Measurements from ENCODE around the gene SESTD1.

Gene SESTD1

GRCh38 chr2:179071810-179072355 is 192.7 kb downstream of the SESTD1 start:
- H3K9ac ChIP-seq (ENCODE audit: low read depth, low read length, poor library complexity, severe bottlenecking): no peak overlapping the region

GRCh38 chr2:179070895-179071294 is 193.7 kb downstream of the SESTD1 start:
- Histone ChIP-seq H3K9me2 (replicated peaks; ENCODE audit: low read depth, low read length) (no peaks in the 10 kb centered on the region), H3F3A (ENCODE audit: low read depth) (no peaks in the 10 kb centered on the region), H3K79me2 (ENCODE audit: insufficient read depth, low read length) (no peaks in the 10 kb centered on the region), H3K4me3 (ENCODE audit: low read length, poor library complexity, severe bottlenecking) (no peak overlapping the region), H3K4me1 (ENCODE audit: insufficient read depth, low read length, poor library complexity, severe bottlenecking) (no peaks in the 10 kb centered on the region), H3K27me3 (ENCODE audit: insufficient read depth, low read length, poor library complexity, severe bottlenecking) (no peaks in the 10 kb centered on the region), H3K9me3 (ENCODE audit: insufficient read depth, low read depth, low read length) (peaks cover 4% of the 10 kb centered on the region; the same call in 1 of the 2 replicates), H3K9ac (ENCODE audit: low read depth, low read length, poor library complexity, severe bottlenecking) (no peak overlapping the region), H2AFZ (ENCODE audit: low read length) (no peak overlapping the region), H3K36me3 (ENCODE audit: insufficient read depth, low read length) (no peaks in the 10 kb centered on the region), H3K4me2 (ENCODE audit: low read depth, low read length, poor library complexity, severe bottlenecking) (no peak overlapping the region), H4K20me1 (ENCODE audit: insufficient read depth, low read length, poor library complexity, severe bottlenecking) (no peaks in the 10 kb centered on the region)
- TF ChIP-seq CTCF (conservative IDR thresholded peaks at IDR 0.05; ENCODE audit: low read length): no peak

More at GRCh38 chr2:179071810-179072355, 192.7 kb downstream of the SESTD1 start:
- Histone ChIP-seq H3K9me2 (replicated peaks; ENCODE audit: low read depth, low read length) (no peaks in the 10 kb centered on the region), H3K4me3 (ENCODE audit: low read length, poor library complexity, severe bottlenecking) (no peak overlapping the region), H3K4me2 (ENCODE audit: low read depth, low read length, poor library complexity, severe bottlenecking) (no peak overlapping the region), H4K20me1 (ENCODE audit: insufficient read depth, low read length, poor library complexity, severe bottlenecking) (no peaks in the 10 kb centered on the region), H2AFZ (ENCODE audit: low read length) (no peak overlapping the region), H3K36me3 (ENCODE audit: insufficient read depth, low read length) (no peaks in the 10 kb centered on the region), H3K4me1 (ENCODE audit: insufficient read depth, low read length, poor library complexity, severe bottlenecking) (no peaks in the 10 kb centered on the region), H3K79me2 (ENCODE audit: insufficient read depth, low read length) (no peaks in the 10 kb centered on the region), H3K9me3 (ENCODE audit: insufficient read depth, low read depth, low read length) (peaks cover 4% of the 10 kb centered on the region; the same call in 1 of the 2 replicates), H3F3A (ENCODE audit: low read depth) (no peaks in the 10 kb centered on the region), H3K27me3 (ENCODE audit: insufficient read depth, low read length, poor library complexity, severe bottlenecking) (no peaks in the 10 kb centered on the region)
- TF ChIP-seq CTCF (conservative IDR thresholded peaks at IDR 0.05; ENCODE audit: low read length) (no peak), EZH2phosphoT487 (IDR thresholded peaks at IDR 0.05; ENCODE audit: borderline replicate concordance) (no peak)

- no peak overlapping the region for H2AFZ ChIP-seq (ENCODE audit: low read length)
- H3K4me3 ChIP-seq (ENCODE audit: low read length, poor library complexity, severe bottlenecking): no peak overlapping the region
- no peaks in the 10 kb centered on the region for H3K27me3 ChIP-seq (ENCODE audit: insufficient read depth, low read length, poor library complexity, severe bottlenecking)
- no peaks in the 10 kb centered on the region for H3K4me1 ChIP-seq (ENCODE audit: insufficient read depth, low read length, poor library complexity, severe bottlenecking)
- H3K36me3 ChIP-seq (ENCODE audit: insufficient read depth, low read length): no peaks in the 10 kb centered on the region
- no peak overlapping the region for H3K4me2 ChIP-seq (ENCODE audit: low read depth, low read length, poor library complexity, severe bottlenecking)
- no peaks in the 10 kb centered on the region for H3K9me2 ChIP-seq (replicated peaks; ENCODE audit: low read depth, low read length)
- no peaks in the 10 kb centered on the region for H4K20me1 ChIP-seq (ENCODE audit: insufficient read depth, low read length, poor library complexity, severe bottlenecking)
- peaks cover 4% of the 10 kb centered on the region; the same call in 1 of the 2 replicates for H3K9me3 ChIP-seq (ENCODE audit: insufficient read depth, low read depth, low read length)
- TF ChIP-seq EZH2phosphoT487 (IDR thresholded peaks at IDR 0.05; ENCODE audit: borderline replicate concordance): no peak
- no peak for TF ChIP-seq CTCF (conservative IDR thresholded peaks at IDR 0.05; ENCODE audit: low read length)
- no peaks in the 10 kb centered on the region for H3F3A ChIP-seq (ENCODE audit: low read depth)
- H3K9ac ChIP-seq (ENCODE audit: low read depth, low read length, poor library complexity, severe bottlenecking): no peak overlapping the region
- H3K79me2 ChIP-seq (ENCODE audit: insufficient read depth, low read length): no peaks in the 10 kb centered on the region
Observed at GRCh38 chr2:179069685-179070084, 194.9 kb downstream of the SESTD1 start.

Measured in Loucy (cell line).